GM19193 (cell line): Measurements from ENCODE around the gene NT5DC3.

Experiments
- POLR2A ChIP-seq: IDR thresholded peaks from 4 replicates; pipeline ENCODE4 v1.6.1; 2011; ENCODE audit not compliant: insufficient read depth, insufficient read length; ENCODE audit errors: extremely low read depth

NT5DC3 gene

DNA sequence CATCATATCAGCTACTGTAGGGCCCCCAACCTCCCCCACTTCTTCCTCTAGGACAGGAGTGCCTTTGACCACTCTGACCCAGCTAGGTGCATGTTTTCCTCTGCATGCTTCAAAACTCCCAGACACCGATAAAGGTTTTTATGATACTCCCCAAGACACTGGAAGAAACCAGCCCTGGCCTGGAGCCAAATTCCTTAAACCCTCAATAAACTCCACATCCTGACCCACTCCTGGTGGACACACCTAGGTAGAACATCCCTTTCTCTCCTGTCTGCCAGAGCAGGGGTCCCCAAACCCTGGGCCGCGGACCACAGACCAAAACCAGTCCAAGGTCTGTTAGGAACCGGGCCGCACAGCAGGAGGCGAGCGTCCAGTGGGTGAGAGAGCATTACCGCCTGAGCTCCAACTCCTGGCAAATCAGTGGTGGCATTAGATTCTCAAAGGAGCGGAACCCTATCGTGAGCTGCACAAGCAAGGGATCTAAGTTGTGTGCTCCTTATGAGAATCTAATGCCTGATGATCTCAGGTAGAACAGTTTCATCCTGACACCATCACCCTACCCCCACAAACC lies 49.6 kb downstream of the NT5DC3 start:
- TF ChIP-seq POLR2A = no peak

DNA sequence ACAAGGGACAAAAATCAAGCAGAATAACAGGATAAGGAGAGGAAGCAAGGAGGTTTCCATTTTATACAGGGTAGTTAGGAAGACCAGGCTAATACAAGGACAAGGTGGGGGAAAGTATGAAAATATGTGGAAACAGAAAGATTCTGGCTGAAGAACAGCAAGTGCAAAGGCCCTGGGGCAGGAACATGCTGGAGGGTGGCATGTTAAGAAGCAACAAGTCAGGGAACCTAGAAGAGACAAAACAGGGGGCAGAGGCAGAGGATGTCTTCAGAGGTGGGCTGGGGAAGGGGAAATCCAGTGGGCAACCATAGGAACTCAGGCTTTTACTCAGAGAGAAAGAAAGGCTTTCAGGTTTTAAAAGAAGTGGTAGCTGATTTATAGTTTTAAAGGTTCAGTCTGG lies 54.8 kb downstream of the NT5DC3 start:
- no peak for TF ChIP-seq POLR2A

DNA sequence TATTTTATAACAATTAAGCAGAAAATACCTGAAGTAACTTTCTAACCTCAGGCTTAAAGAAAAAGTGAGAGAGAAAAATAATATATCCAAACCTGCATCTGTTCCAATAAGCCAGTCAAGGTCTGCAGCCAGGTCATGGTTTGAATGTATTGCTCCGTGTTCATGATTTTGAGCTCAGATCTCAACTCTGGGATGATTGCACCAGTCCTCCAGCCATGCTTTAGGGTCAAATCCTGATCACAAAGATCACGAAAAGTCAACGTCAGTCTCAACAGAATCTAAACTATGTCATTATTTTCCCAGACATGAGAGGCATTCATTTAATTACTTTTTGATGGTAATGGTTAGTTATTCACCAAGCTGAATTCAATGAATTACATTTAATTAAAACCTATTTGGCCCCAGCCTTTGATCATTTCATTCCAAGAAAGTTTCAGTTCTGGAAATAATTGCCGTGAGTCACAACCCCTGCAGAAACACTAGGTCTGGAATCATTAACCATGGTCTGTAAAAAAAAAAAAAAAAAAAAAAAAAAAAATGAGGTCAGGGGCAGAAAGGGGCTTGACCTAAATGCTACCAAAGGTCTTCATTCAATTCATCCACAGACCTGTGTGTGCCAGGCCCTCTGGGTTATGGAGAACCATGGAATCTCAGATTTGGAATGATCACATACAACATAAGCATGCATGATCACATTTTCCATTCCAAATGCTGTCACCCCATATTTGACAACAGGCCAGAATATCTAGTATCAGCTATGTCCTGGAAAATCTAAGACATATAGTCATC lies 55.6 kb downstream of the NT5DC3 start:
- TF ChIP-seq POLR2A = no peak

DNA sequence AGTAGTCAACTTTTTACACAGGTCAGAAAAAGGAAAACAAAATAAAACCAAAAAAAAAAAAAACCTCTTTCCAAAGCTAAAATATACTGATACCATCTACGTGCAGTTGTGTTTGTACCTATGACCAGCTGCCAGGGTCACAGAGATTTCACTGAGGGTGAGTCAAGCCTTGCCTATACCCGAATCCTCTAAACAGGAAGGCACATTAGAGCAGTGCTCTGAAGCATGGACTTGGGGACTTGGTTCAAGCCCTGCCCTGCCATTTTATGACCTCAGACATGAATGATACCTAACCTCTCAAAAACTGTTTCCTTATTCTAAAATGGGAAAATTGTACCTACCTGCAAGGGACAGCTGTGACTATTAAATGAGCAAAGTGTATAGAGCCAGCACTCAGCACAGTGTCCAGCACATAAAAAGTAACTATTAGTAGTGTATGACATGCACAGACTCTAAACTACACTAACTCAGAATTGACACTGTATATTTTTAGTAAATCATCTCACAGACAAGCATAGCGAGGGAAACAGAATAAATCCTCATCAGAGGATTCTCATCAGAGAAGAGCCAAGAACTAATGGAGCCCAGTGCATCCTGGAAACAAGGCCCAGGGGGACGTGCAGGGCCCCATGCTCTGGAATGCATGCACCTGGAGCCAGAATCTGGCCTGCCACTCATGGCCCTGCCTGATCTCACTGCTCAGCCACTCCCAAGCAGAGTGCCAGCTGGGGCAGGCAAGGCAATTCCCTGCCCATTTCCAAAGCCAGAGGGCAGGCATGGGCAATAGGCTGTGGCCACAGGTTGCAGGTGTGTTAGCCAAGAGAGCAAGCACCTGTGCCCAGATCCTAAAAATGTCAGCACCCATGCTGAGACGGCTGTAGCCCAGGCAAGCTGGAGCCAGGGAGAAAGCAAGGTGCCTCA lies 57.0 kb downstream of the NT5DC3 start:
- TF ChIP-seq POLR2A = no peak

DNA sequence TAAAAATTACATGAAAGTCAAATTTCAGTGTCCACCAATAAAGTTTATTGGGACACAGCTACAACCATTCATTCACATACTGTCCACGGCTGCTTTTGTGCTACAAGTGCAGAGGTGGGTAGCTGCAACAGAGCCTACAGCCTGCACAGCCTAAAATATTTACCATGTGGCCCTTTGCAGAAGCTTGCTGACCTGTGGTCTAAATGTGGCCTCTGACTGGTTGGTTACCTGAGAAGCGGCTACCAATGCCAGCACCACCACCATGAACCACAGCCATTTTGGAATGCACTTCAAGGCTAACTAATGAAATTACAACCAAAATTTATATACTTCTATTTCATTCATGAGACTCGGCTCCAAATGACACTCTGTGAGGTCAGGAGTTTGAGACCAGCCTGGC lies 58.6 kb downstream of the NT5DC3 start:
- no peak for TF ChIP-seq POLR2A

DNA sequence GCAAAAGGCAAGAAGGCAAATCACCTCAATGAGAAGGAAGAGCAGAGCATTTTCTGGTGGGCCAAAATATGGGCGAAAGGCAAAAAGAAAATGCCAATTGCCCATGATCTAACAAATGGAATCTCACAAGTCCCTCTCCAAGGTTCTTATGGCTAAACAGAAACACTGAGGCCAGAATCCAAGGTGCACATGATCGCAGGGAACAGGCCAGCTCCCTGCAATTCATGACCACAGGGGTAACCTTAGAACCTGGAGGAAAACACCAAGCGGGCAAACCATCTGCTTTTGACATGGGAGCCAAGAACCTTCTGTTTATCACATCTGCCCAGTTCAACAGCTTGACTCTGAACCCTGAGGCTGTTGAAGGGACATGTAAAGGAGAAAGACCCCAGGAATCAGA lies 60.0 kb downstream of the NT5DC3 start:
- TF ChIP-seq POLR2A = no peak

DNA sequence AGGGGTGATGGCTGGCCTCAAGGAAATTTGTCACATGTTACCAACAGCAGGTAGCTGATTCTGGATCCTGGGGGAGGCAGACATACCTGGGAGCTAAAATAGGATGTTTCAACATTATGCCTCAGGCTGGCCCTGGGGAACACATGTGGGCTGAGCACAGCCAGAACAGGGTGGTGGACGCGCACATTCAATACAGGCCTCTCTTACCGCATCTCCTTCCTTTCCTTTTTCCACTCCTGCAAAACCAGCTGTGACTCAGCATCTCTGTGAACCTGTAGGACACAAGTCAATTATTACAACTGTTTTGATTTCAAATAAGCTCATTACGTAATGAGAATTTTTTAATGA lies 61.0 kb downstream of the NT5DC3 start:
- TF ChIP-seq POLR2A = no peak

DNA sequence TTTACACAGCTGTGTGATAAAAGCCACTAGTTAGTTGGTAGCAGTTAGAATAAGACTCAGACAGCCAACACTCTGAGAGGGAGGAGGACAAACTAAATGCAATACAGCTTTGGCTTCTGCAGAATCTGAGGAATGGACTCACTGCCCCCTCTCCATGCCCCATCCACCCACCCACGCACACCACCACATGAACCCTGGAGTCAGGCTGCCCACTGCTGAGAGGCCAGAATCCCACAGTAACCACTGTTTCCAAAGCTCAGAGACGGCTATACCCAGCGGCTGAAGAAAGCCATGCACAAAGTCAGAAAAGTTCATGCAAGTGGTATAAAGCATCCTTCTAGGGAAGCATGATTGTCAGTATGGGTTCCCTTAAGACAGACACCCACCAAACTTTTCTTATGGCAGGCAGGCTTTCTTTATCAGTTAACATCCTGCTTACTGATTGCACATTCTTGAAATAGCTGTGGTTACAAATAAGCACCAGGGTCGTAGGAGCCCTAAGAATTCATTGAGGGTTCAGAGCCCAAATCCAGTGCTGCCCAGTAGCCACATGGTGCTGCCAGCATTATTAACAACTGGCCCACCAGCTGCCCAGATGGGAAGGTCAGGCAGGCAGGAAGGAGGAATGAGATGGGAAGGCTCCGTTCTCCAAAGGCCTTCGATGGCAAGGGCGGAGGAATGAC lies 61.5 kb downstream of the NT5DC3 start:
- TF ChIP-seq POLR2A = no peak

DNA sequence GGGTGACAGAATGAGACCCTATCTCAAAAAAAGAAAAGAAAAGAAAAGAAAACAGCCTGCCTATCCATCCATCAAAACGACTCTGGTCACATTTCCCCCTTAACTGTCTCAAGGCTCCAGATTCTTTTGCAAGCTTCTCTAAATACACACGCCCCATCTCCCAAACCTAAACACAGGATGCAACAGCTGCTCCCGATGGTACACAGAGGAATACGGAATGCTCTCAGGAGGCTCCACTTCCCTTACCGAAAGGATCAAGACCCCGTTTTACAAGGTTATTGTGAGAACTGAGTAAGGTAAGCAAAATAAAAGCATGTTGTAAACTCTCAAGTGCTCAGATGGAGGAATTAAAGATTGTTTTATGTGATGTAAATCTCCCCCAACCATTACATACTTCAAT lies 62.3 kb downstream of the NT5DC3 start:
- no peak for TF ChIP-seq POLR2A

DNA sequence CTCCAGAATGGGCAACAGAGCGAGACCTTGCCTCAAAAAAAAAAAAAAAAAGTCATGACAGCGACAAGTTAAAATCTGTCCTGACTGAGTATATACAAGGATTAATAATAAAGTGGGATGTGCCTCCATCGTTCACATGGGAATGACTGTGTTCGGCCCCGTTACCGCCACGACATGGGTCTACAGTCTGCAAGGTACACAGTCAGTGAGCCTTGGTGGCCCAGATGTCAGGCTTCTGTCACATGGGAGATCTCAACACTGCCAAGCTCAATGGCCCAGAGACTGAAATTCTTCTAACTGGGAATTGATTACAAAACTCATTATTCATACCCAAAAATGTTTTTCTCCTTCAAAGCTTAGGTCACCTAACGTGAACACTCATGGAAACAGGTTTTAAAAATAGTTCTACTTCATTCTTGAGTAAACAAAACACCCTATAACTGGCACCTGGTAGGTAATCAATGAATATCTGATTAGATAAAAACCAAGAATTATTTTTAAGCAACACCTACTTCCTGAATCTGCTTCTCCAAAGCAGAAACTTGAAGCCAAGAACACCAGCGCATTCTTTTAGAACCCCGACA lies 66.0 kb downstream of the NT5DC3 start:
- no peak for TF ChIP-seq POLR2A

DNA sequence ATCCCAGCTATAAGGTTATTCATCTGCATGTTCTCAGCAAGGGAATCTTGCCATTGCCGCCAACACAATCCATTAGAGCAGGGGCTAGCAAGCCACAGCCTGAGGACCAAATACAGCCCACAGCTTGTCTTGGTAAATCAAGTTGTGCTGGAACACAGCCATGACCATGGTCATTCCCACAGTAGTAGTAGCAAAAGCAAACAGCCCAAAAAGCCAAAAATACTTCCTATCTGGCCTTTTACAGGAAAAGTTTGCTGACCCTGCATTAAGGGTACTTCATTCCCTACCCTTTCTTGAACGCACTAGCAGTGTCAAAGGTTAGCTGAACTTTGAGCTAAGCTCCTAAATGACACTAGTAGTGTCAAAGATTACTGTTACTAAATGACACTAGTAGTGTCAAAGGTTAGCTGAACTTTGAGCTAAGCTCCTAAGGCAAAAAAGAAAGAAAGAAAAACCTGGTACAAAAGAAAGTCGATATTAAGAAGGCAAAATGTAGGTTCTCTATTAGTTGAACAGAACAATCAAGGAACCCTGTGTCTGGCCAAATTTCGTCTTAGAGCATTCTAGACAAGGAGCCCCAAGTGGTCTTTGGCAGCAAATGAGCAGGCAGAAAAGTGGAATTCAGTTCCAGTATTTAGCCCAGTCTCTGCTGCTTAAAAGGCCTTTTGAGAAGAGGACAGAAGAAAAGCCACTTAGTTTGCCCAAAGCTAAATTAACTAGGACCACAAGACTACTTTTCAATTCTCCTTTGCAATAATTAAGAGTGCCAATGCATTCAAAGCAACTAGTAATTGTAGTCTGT lies 67.7 kb downstream of the NT5DC3 start:
- TF ChIP-seq POLR2A = no peak

DNA sequence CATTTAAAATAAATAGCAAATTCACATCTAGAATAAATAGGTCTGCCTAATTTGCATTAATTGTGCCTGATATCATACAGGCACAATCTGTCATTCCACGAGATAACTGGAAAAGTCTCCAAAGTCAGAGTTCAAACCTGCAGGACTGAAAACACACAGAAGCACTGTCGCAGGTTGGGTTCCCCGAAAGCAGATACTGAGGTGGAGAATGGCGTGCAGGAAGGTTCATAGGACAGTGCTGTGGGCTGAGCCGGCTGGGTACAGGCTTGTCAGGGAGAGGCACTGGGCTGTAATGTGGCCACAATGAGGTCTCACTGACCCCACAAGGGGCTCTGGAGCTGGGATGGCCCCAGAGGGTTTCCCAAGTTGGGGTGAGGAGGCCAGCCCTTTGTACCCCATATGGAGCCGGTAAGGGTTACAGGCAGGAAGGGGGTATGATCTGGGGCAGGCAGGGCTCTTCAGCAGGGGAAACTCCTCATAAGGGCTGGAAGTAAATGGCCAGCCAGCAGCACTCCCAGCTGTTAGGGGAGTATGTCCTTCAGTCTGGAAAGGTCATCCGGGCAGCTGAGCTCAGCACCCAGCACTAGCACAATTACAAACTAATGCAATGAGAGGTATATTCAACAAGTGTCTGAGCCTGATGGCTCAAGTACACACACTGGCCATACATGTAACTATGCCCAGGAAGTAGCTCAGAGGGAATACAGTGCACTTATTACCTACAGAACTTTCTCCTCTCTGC lies 68.5 kb downstream of the NT5DC3 start:
- no peak for TF ChIP-seq POLR2A

DNA sequence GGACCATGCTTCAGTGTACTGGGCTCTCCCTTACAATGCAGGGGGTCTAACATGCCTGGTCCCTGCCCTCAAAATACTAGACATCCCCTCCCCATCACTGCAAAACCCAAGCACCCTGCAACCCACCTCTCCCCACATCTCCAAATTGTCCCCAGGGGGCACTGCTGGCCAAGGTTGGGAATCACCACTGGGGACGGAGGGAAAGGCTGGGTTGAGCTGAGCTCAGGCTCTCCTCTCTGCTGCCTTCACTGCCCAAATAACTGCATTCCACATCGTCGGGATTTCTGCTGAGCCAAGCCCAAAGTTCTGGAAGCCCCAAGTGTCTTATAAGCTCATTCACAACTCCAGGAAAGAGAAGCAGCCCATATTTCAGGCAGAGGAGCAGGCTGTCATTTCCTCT lies 69.6 kb downstream of the NT5DC3 start:
- no peak for TF ChIP-seq POLR2A

DNA sequence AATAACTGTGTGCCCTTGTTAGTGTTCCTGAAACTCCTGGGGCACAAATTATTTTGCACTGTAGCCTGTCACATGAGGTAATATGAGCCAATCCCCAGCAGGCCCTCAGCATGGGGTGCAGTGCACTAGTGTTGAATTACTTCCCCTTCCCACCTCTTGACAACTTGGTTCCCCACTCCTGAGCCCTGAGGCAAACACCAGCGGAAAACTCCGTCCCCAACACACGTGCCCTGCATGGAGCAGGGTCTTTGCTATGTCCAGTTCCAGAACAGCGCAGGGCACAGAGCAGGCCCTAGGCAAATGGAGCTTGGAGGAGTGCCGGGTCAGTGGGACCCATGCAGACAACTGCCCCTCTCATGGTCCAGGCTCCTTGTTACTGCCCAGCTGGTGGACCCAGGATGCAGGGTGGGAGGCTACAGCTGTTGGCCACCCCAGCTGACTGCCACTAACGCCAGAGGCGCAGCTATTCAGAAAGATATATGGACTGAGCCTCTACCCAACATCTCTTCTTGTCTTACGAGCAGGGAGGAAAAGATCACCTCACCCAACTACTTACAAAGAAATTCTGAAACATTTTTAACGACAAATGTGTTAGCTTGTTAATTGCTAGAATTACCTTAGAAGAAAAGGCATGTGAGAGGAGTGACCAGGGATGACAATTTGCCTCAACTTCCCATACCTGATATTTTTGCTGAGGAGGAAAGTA lies 71.6 kb downstream of the NT5DC3 start:
- TF ChIP-seq POLR2A = no peak
